H9 (cell line): ENCODE data around the gene SPRR4. TPM values are rescaled to one million over a fixed set of nuclear protein-coding genes. Genes with fewer than 3 reads are reported as not detected.

Source experiments
- DNase-seq: peaks from one replicate; pipeline ENCODE4 v3.0.0-alpha.2; 2017
- H2AFZ ChIP-seq: one replicate; pipeline ENCODE4 v1.6.1; 2013; ENCODE audit warnings: mild to moderate bottlenecking, low read length, control low read depth, moderate library complexity
- H2AK5ac ChIP-seq: 2 replicates; pipeline ENCODE4 v1.6.1; 2013; ENCODE audit warnings: low read length, control low read depth, mixed read lengths; ENCODE audit not compliant: insufficient read length
- H2BK120ac ChIP-seq: one replicate; pipeline ENCODE4 v1.6.1; 2013; ENCODE audit warnings: low read depth, mild to moderate bottlenecking, low read length, control low read depth, inconsistent platforms; ENCODE audit not compliant: poor library complexity, severe bottlenecking
- H2BK12ac ChIP-seq: 2 replicates; pipeline ENCODE4 v1.6.1; 2013; ENCODE audit warnings: low read length, control low read depth, mixed read lengths, low read depth; ENCODE audit not compliant: insufficient read length
- H2BK15ac ChIP-seq: 2 replicates; pipeline ENCODE4 v1.6.1; 2013; ENCODE audit warnings: low read depth, low read length, control low read depth
- H2BK20ac ChIP-seq: one replicate; pipeline ENCODE4 v1.6.1; 2013; ENCODE audit warnings: low read depth, mild to moderate bottlenecking, low read length, control low read depth, inconsistent platforms; ENCODE audit not compliant: poor library complexity, severe bottlenecking
- H2BK5ac ChIP-seq: 2 replicates; pipeline ENCODE4 v1.6.1; 2013; ENCODE audit warnings: low read length, control low read depth, mixed read lengths; ENCODE audit not compliant: insufficient read length
- H3K14ac ChIP-seq: 2 replicates; pipeline ENCODE4 v1.6.1; 2013; ENCODE audit warnings: low read length, control low read depth; ENCODE audit not compliant: insufficient read depth
- H3K18ac ChIP-seq: 2 replicates; pipeline ENCODE4 v1.6.1; 2013; ENCODE audit warnings: low read depth, mild to moderate bottlenecking, mixed read lengths, low read length, control low read depth; ENCODE audit not compliant: insufficient read length
- H3K23ac ChIP-seq: 2 replicates; pipeline ENCODE4 v1.6.1; 2013; ENCODE audit warnings: low read length, control low read depth, mixed read lengths, low read depth; ENCODE audit not compliant: insufficient read length
- H3K23me2 ChIP-seq: 2 replicates; pipeline ENCODE4 v1.6.1; 2013; ENCODE audit warnings: low read depth, mild to moderate bottlenecking, mixed read lengths, low read length, control low read depth; ENCODE audit not compliant: insufficient read length, poor library complexity, severe bottlenecking
- H3K27ac ChIP-seq: 2 replicates; pipeline ENCODE4 v1.5.1; 2013; ENCODE audit warnings: low read length, control low read depth, mixed read lengths, low read depth; ENCODE audit not compliant: insufficient read length
- H3K27me3 ChIP-seq: 2 replicates; pipeline ENCODE4 v1.6.1; 2013; ENCODE audit warnings: low read length, control low read depth, inconsistent platforms; ENCODE audit not compliant: insufficient read depth
- H3K4ac ChIP-seq: 2 replicates; pipeline ENCODE4 v1.6.1; 2013; ENCODE audit warnings: low read depth, mild to moderate bottlenecking, control low read depth, inconsistent platforms, low read length, moderate library complexity
- H3K4me1 ChIP-seq: 2 replicates; pipeline ENCODE4 v1.6.1; 2013; ENCODE audit warnings: low read length, control low read depth, inconsistent platforms; ENCODE audit not compliant: insufficient read depth
- H3K4me2 ChIP-seq: 2 replicates; pipeline ENCODE4 v1.6.1; 2013; ENCODE audit warnings: low read length, control low read depth, mixed read lengths; ENCODE audit not compliant: insufficient read length, insufficient read depth
- H3K56ac ChIP-seq: 2 replicates; pipeline ENCODE4 v1.6.1; 2013; ENCODE audit warnings: low read depth, mild to moderate bottlenecking, mixed read lengths, low read length, control low read depth; ENCODE audit not compliant: insufficient read length
- H3K79me1 ChIP-seq: 2 replicates; pipeline ENCODE4 v1.6.1; 2013; ENCODE audit warnings: low read depth, mild to moderate bottlenecking, moderate library complexity, low read length, control low read depth, inconsistent platforms; ENCODE audit not compliant: insufficient read depth, poor library complexity, severe bottlenecking
- H3K79me2 ChIP-seq: 2 replicates; pipeline ENCODE4 v1.6.1; 2013; ENCODE audit warnings: low read length, control low read depth, inconsistent platforms; ENCODE audit not compliant: insufficient read depth
- H3K9ac ChIP-seq: 2 replicates; pipeline ENCODE4 v1.6.1; 2013; ENCODE audit warnings: low read length, control low read depth, mixed read lengths; ENCODE audit not compliant: insufficient read length; ENCODE audit errors: extremely low read depth
- H3K9me3 ChIP-seq: one replicate; pipeline ENCODE4 v1.6.1; 2013; ENCODE audit warnings: low read depth, low read length, inconsistent platforms; ENCODE audit not compliant: control insufficient read depth
- H3T11ph ChIP-seq: one replicate; pipeline ENCODE4 v1.6.1; 2013; ENCODE audit warnings: mild to moderate bottlenecking, low read length, control low read depth, inconsistent platforms
- H4K20me1 ChIP-seq: one replicate; pipeline ENCODE4 v1.6.1; 2013; ENCODE audit not compliant: control insufficient read depth, insufficient read length, insufficient read depth
- H4K5ac ChIP-seq: 2 replicates; pipeline ENCODE4 v1.6.1; 2013; ENCODE audit warnings: low read depth, mild to moderate bottlenecking, mixed read lengths, low read length, control low read depth; ENCODE audit not compliant: insufficient read length
- H4K8ac ChIP-seq: replicated peaks from 2 replicates; pipeline ENCODE4 v1.6.1; 2013; ENCODE audit warnings: low read length, control low read depth, mixed read lengths, low read depth; ENCODE audit not compliant: insufficient read length
- H4K91ac ChIP-seq: 2 replicates; pipeline ENCODE4 v1.6.1; 2013; ENCODE audit warnings: low read depth, mild to moderate bottlenecking, moderate library complexity, mixed read lengths, low read length, control low read depth; ENCODE audit not compliant: insufficient read length
- H3K27ac Mint-ChIP-seq, 3 experiments: 2 replicates in 2 of 3; 3 replicates in 1 of 3; pipeline ENCODE4 v1.8.0; 2020 to 2021; ENCODE audit warnings: mixed read lengths in 3 of 3, mild to moderate bottlenecking in 1 of 3, moderate library complexity in 1 of 3
- H3K27me3 Mint-ChIP-seq: 2 replicates; pipeline ENCODE4 v1.8.0; 2021; ENCODE audit warnings: low read depth, mild to moderate bottlenecking, moderate library complexity, mixed read lengths
- H3K36me3 Mint-ChIP-seq, 3 experiments: 2 replicates in 2 of 3; 3 replicates in 1 of 3; pipeline ENCODE4 v1.8.0; 2020 to 2021; ENCODE audit warnings: low read depth in 3 of 3, mixed read lengths in 3 of 3; ENCODE audit not compliant: insufficient read depth in 1 of 3
- H3K4me1 Mint-ChIP-seq, 2 experiments: 2 replicates each; pipeline ENCODE4 v1.8.0; 2020; ENCODE audit warnings: mixed read lengths in 2 of 2
- H3K4me3 Mint-ChIP-seq, 2 experiments: 2 replicates in 1 of 2; 3 replicates in 1 of 2; pipeline ENCODE4 v1.8.0; 2020 to 2021; ENCODE audit warnings: mild to moderate bottlenecking in 2 of 2, mixed read lengths in 2 of 2, moderate library complexity in 1 of 2
- H3K9me3 Mint-ChIP-seq, 2 experiments: 2 replicates in 1 of 2; 3 replicates in 1 of 2; pipeline ENCODE4 v1.8.0; 2020; ENCODE audit warnings: mild to moderate bottlenecking in 2 of 2, mixed read lengths in 2 of 2, moderate library complexity in 1 of 2
- WGBS: extraction: QIAGEN DNeasy Blood & Tissue Kit; methylation state at CpG from one replicate; pipeline ENCODE4 v1.1.7; 2013; ENCODE audit warnings: missing lambda C conversion rate, low lambda C conversion rate, mixed read lengths; ENCODE audit not compliant: insufficient read length; ENCODE audit errors: extremely low coverage; 5-methylcytosine and 5-hydroxymethylcytosine counted together
- total RNA-seq: library from RNA; stranded (reverse); gene quantifications from 2 replicates; pipeline ENCODE4 v1.2.1, GENCODE V29; 2021
- TF ChIP-seq, protein P1 (sequence below): fragments of 200-600 bp; sonication (generic); conservative IDR thresholded peaks from 3 replicates; pipeline ENCODE4 v1.8.0; 2021; ENCODE audit warnings: antibody characterized with exemption, mild to moderate bottlenecking

Gene SPRR4
- total RNA-seq, 1 experiment from 2014 or later = not detected

DNA sequence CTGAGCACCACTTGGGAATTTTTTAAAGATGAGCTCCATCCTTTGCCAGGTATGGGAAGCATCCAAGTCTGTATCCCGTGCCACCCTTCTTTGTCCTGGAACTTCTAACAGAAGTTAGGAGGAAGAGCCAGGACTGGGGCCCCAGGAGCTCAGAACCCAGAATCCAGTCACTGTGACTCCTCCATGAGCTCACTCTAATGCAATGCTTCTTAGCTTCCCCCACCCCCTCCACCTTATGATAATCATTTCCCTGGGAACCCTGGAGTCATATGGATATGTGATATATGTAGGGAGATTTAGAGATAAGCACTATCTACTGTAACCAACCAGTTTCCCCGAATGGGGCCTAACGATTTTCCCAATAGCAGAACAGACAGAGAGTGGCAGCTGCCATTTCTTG lies 24.2 kb upstream of the SPRR4 start:
- no peak overlapping the region for H3K4me2 ChIP-seq
- Mint-ChIP-seq H3K4me1 (no peaks in the 10 kb centered on the region), H3K27ac (no peak overlapping the region), H3K9me3 (peaks cover 37 to 64% of the 10 kb centered on the region in 2 experiments), H3K36me3 (no peaks in the 10 kb centered on the region; a peak in 1 of 7 replicates), H3K4me3 (no peak overlapping the region), H3K27me3 (peaks cover 8% of the 10 kb centered on the region)
- no peak overlapping the region for H3K23ac ChIP-seq
- no peaks in the 10 kb centered on the region for H4K20me1 ChIP-seq
- no CpG with 5 or more reads among the region's 3 CpGs for whole genome bisulfite sequencing
- no peak overlapping the region for H3K27ac ChIP-seq
- no peaks in the 10 kb centered on the region for H3K79me1 ChIP-seq
- H3K4ac ChIP-seq = no peak overlapping the region
- no peak for DNase-seq
- H3K18ac ChIP-seq = no peak overlapping the region
- TF ChIP-seq, protein P1, sequence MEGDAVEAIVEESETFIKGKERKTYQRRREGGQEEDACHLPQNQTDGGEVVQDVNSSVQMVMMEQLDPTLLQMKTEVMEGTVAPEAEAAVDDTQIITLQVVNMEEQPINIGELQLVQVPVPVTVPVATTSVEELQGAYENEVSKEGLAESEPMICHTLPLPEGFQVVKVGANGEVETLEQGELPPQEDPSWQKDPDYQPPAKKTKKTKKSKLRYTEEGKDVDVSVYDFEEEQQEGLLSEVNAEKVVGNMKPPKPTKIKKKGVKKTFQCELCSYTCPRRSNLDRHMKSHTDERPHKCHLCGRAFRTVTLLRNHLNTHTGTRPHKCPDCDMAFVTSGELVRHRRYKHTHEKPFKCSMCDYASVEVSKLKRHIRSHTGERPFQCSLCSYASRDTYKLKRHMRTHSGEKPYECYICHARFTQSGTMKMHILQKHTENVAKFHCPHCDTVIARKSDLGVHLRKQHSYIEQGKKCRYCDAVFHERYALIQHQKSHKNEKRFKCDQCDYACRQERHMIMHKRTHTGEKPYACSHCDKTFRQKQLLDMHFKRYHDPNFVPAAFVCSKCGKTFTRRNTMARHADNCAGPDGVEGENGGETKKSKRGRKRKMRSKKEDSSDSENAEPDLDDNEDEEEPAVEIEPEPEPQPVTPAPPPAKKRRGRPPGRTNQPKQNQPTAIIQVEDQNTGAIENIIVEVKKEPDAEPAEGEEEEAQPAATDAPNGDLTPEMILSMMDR = no peak
- no peak overlapping the region for H3K9ac ChIP-seq
- H2BK5ac ChIP-seq = no peak overlapping the region
- no peaks in the 10 kb centered on the region for H3K9me3 ChIP-seq
- no peak overlapping the region for H2BK12ac ChIP-seq
- no peak overlapping the region for H4K8ac ChIP-seq
- H2BK15ac ChIP-seq = no peak overlapping the region
- H2AFZ ChIP-seq = no peak overlapping the region
- H3K4me1 ChIP-seq = no peaks in the 10 kb centered on the region
- H4K5ac ChIP-seq = no peak overlapping the region
- H3K23me2 ChIP-seq = no peaks in the 10 kb centered on the region
- H3K79me2 ChIP-seq = no peaks in the 10 kb centered on the region
- H3K14ac ChIP-seq = no peak overlapping the region
- H3K56ac ChIP-seq = no peak overlapping the region
- H2BK20ac ChIP-seq = no peak overlapping the region
- H3K27me3 ChIP-seq = no peaks in the 10 kb centered on the region
- H2BK120ac ChIP-seq = no peak overlapping the region
- no peak overlapping the region for H4K91ac ChIP-seq
- no peak overlapping the region for H2AK5ac ChIP-seq
- no peak overlapping the region for H3T11ph ChIP-seq
